HepG2 (cell line): ENCODE data around the gene NOS1AP. TPM values are rescaled to one million over a fixed set of nuclear protein-coding genes. Genes with fewer than 3 reads are reported as not detected.
"Not testable (repeated sequence)": the region's sequence is repeated elsewhere in the genome, so short reads cannot be mapped to it uniquely, and the experiment has no call there.

ENCODE experiments used
- ATAC-seq: fragments of 200-7000 bp; cut with Tn5 transposase; 3 replicates; pipeline ENCODE4 v1.9.1; 2020; ENCODE audit warnings: mild to moderate bottlenecking, moderate library complexity
- BruUV-seq: library from RNA; stranded (reverse); fragments of 400-500 nt; replicated peaks from 2 replicates; lab custom pipeline; 2021; lab: Mats Ljungman, UMichigan
- CTCF ChIA-PET: fragments of 300-600 bp; formaldehyde crosslinking; extraction: SDS; loops from one replicate; lab custom pipeline; 2021; ENCODE audit warnings: low total read pairs, inconsistent platforms, low intra/inter-chr PET ratio; lab: Yijun Ruan, JAX
- POLR2A ChIA-PET: fragments of 350-600 bp; sonication (Branson Sonifier 250); formaldehyde crosslinking; loops from one replicate; lab custom pipeline; 2020; ENCODE audit warnings: antibody characterized with exemption, inconsistent platforms; lab: Yijun Ruan, JAX
- DNase-seq: peaks from one replicate; pipeline ENCODE4 v3.0.0-alpha.2; 2015; ENCODE audit warnings: low spot score
- FAIRE-seq: peaks from 3 replicates; lab custom pipeline; 2011; peaks lifted over from hg19 to GRCh38; lab: Jason Lieb, UNC
- H2AFZ ChIP-seq: one replicate; pipeline ENCODE4 v1.6.1; 2011; ENCODE audit warnings: low read length, inconsistent platforms
- H3K27ac ChIP-seq: fragments of 300-600 bp; 3 replicates; pipeline ENCODE4 v1.8.0; 2011; ENCODE audit warnings: mixed run types, mild to moderate bottlenecking, mixed read lengths, low read length, inconsistent platforms; ENCODE audit not compliant: insufficient read depth; ENCODE audit errors: extremely low read length
- H3K27me3 ChIP-seq, 2 experiments: fragments of 200-600 bp in 1 of 2; 2 replicates in 1 of 2; 3 replicates in 1 of 2; pipeline versions ENCODE4 v1.6.0 to v1.8.0; 2011; ENCODE audit warnings: low read length in 2 of 2, mild to moderate bottlenecking in 2 of 2, moderate library complexity in 2 of 2, inconsistent platforms in 1 of 2; ENCODE audit not compliant: insufficient read depth in 2 of 2, control insufficient read depth in 1 of 2
- H3K36me3 ChIP-seq, 2 experiments: fragments of 200-600 bp in 1 of 2; replicated peaks in 1 of 2; 2 replicates in 1 of 2; 3 replicates in 1 of 2; pipeline versions ENCODE4 v1.5.1 to v1.8.0; 2011; ENCODE audit warnings: low read length in 2 of 2, inconsistent platforms in 1 of 2; ENCODE audit not compliant: insufficient read depth in 2 of 2, control insufficient read depth in 1 of 2
- H3K4me1 ChIP-seq: 2 replicates; pipeline ENCODE4 v1.5.1; 2012; ENCODE audit warnings: low read length, inconsistent platforms; ENCODE audit not compliant: insufficient read depth
- H3K4me2 ChIP-seq: 2 replicates; pipeline ENCODE4 v1.6.0; 2011; ENCODE audit warnings: low read depth, low read length, inconsistent platforms
- H3K4me3 ChIP-seq, 3 experiments: fragments of 200-600 bp in 1 of 3; sonication (generic), shearing (Covaris generic) in 1 of 3; replicated peaks in 1 of 3; 2 replicates each; pipeline ENCODE4 v1.5.1; 2011 to 2016; ENCODE audit warnings: low read length in 3 of 3, inconsistent platforms in 2 of 3, low read depth in 2 of 3, mild to moderate bottlenecking in 2 of 3, control low read depth in 1 of 3, mixed read lengths in 1 of 3; ENCODE audit not compliant: insufficient read depth in 1 of 3
- H3K79me2 ChIP-seq: one replicate; pipeline ENCODE4 v1.6.1; 2011; ENCODE audit warnings: low read length, inconsistent platforms; ENCODE audit not compliant: insufficient read depth
- H3K9ac ChIP-seq: 2 replicates; pipeline ENCODE4 v1.6.0; 2011; ENCODE audit warnings: mild to moderate bottlenecking, low read depth, low read length, inconsistent platforms; ENCODE audit not compliant: insufficient read depth
- H3K9me3 ChIP-seq: 2 replicates; pipeline ENCODE4 v1.5.1; 2012; ENCODE audit warnings: mild to moderate bottlenecking, low read length
- H4K20me1 ChIP-seq: 2 replicates; pipeline ENCODE4 v1.6.0; 2011; ENCODE audit warnings: inconsistent platforms, mild to moderate bottlenecking, low read length, moderate library complexity; ENCODE audit not compliant: insufficient read depth
- POGK ChIP-seq: sonication (generic); formaldehyde crosslinking; conservative IDR thresholded peaks from 2 replicates; pipeline ENCODE4 v1.8.0; 2022; ENCODE audit warnings: mild to moderate bottlenecking, moderate library complexity, missing genetic modification reagents
- ZNF121 ChIP-seq: sonication (generic); formaldehyde crosslinking; IDR thresholded peaks from 2 replicates; pipeline ENCODE4 v1.5.0; 2020; ENCODE audit warnings: mild to moderate bottlenecking, missing genetic modification reagents
- WGBS: methylation state at CpG from one replicate; pipeline ENCODE4 v1.1.6; 2017; ENCODE audit warnings: low lambda C conversion rate; 5-methylcytosine and 5-hydroxymethylcytosine counted together
- in situ Hi-C: cut with HindIII; loops from 2 replicates; pipeline ENCODE4 v1.10.0; 2017; ENCODE audit warnings: low pct_unique_long_range_greater_than_20kb; ENCODE audit not compliant: extremely low pct_ligation_motif_present
- intact Hi-C: fragments of 100-400 bp; cut with micrococcal nuclease; formaldehyde crosslinking; loops from one replicate; pipeline ENCODE4 v1.10.0; 2022; ENCODE audit not compliant: unreplicated experiment
- polyA plus RNA-seq, 8 experiments: library from polyadenylated mRNA; depleted of rRNA in 3 of 8; stranded (reverse) in 7 of 8; unstranded in 1 of 8; fragments of >200 nt; fragmentation: Illumina TruSeq in 4 of 8; extraction: Trizol in 4 of 8; gene quantifications; 2 replicates each; pipeline versions ENCODE4 v1.2.1 to v1.2.3, GENCODE V29; 2011 to 2016; ENCODE audit warnings: low read depth in 4 of 8, missing spikeins in 1 of 8, mixed read lengths in 1 of 8; ENCODE audit not compliant: insufficient read depth in 1 of 8
- total RNA-seq, 5 experiments: library from RNA; depleted of rRNA; stranded (reverse); fragments of >200 nt; fragmentation: Illumina TruSeq; extraction: Trizol; gene quantifications; 2 replicates each; pipeline ENCODE4 v1.2.3, GENCODE V29; 2016; ENCODE audit warnings: low read depth in 1 of 5

Gene NOS1AP
- total and polyA plus RNA-seq, 2 of the 13 experiments (the other 11 are each of a cell fraction or from before 2014, with no cell fraction given), result 2.0 to 3.3 TPM

DNA sequence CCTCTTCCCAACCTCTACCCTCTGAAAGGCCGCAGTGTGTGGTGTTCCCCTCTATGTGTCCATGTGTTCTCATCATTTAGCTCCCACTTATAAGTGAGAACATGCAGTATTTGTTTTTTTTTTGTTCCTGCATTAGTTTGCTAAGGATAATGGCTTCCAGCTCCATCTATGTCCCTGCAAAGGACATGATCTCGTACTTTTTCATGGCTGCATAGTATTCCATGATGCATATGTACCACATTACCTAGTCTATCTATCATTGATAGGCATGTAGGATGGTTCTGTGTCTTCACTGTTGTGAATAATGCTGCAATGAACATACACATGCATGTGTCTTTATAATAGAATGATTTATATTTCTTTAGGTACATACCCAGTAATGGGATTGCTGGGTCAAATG is 12.6 kb downstream of the NOS1AP start:
- POLR2A ChIA-PET, result interaction anchor here (1.6 to 2.0 kb wide), 2 partner anchors 10 to 13 kb away, joined by 4 to 7 read pairs; partner anchors contain the start of gene NOS1AP
- not testable (repeated sequence) for H3K27ac ChIP-seq, ATAC-seq

GRCh38 chr1:162083273-162083672 is 13.8 kb downstream of the NOS1AP start:
- ATAC-seq (no peak), DNase-seq (no peak), FAIRE-seq (no peak)
- Histone ChIP-seq H4K20me1 (no peaks in the 10 kb centered on the region), H3K36me3 (peaks cover 0 to 1% of the 10 kb centered on the region in 2 experiments; a peak in 2 of 5 replicates), H3K4me1 (peaks cover 63% of the 10 kb centered on the region), H2AFZ (no peak overlapping the region), H3K79me2 (peaks cover 77% of the 10 kb centered on the region), H3K4me3 (no peak overlapping the region), H3K9ac (no peak overlapping the region), H3K4me2 (no peak overlapping the region), H3K27ac (no peak overlapping the region), H3K9me3 (no peaks in the 10 kb centered on the region), H3K27me3 (no peaks in the 10 kb centered on the region)
- no TSS peak for BruUV-seq
- CTCF ChIA-PET, result no interaction called here
- intact Hi-C loops, result no loop called here
- in situ Hi-C loops, result no loop called here
- 93% methylated on average over 2 of the region's 2 CpGs for WGBS
- POLR2A ChIA-PET, result no interaction called here
- no peak for TF ChIP-seq POGK (CRISPR knock-in tag)
- peak; percentile 59; the same call in 1 of the 2 replicates for TF ChIP-seq ZNF121

More for the DNA sequence above, 12.6 kb downstream of the NOS1AP start:
- in situ Hi-C loops, H3K9ac ChIP-seq, CTCF ChIA-PET, FAIRE-seq, H3K4me3 ChIP-seq, H2AFZ ChIP-seq, H3K27me3 ChIP-seq, DNase-seq, H3K4me2 ChIP-seq, H4K20me1 ChIP-seq, H3K9me3 ChIP-seq, BruUV-seq, H3K36me3 ChIP-seq, intact Hi-C loops: not testable (repeated sequence)
- peaks cover 83% of the 10 kb centered on the region for H3K79me2 ChIP-seq
- 95% methylated on average over 2 of the region's 2 CpGs for WGBS
- H3K4me1 ChIP-seq, result peaks cover 51% of the 10 kb centered on the region
